ENCODE results near the gene AK9.

DNA sequence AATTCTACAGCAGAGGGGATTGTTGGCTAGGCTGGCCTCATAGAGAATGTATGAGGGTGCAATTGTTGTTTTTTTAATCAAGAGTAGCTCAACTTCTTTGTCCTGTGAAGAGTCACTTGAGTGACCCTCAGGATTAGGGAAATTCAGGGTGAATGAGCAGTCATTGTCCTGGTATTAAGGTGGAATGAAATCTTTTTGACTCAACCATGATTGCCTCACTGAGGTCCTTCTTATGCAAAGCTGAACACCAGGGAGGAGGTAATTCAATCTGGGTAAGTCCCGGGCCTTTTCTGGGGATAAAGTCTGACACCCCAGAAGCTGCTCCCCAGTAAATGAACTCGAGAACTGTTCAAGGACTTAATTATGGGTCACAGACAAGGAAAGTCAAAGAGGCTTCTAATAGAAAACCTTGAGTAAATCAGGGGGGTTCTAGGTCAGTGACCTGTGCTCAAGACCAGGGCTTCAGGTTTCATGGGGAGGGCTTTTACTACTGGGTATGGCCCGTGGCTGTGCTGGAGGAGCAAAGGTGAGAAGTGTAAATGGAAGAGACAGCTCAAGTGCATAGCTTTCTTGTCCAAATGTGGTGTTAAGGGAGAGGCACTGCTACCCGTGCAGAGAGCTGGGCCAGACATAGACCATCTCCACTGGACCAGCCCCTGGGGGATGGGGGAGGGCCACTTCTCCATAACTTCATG is 182.7 kb downstream of the AK9 start:
- TF ChIP-seq, protein P1, sequence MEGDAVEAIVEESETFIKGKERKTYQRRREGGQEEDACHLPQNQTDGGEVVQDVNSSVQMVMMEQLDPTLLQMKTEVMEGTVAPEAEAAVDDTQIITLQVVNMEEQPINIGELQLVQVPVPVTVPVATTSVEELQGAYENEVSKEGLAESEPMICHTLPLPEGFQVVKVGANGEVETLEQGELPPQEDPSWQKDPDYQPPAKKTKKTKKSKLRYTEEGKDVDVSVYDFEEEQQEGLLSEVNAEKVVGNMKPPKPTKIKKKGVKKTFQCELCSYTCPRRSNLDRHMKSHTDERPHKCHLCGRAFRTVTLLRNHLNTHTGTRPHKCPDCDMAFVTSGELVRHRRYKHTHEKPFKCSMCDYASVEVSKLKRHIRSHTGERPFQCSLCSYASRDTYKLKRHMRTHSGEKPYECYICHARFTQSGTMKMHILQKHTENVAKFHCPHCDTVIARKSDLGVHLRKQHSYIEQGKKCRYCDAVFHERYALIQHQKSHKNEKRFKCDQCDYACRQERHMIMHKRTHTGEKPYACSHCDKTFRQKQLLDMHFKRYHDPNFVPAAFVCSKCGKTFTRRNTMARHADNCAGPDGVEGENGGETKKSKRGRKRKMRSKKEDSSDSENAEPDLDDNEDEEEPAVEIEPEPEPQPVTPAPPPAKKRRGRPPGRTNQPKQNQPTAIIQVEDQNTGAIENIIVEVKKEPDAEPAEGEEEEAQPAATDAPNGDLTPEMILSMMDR (IDR thresholded peaks at IDR 0.05): no peak
- TF ChIP-seq RFX5 (IDR thresholded peaks at IDR 0.05; ENCODE audit: low read length) (no peak), GABPA (IDR thresholded peaks at IDR 0.05; ENCODE audit: low read depth) (no peak), RAD21 (IDR thresholded peaks at IDR 0.05; ENCODE audit: low read length) (no peak), GATA2 (CRISPR knock-in tag; IDR thresholded peaks at IDR 0.05) (no peak), EZH2phosphoT487 (IDR thresholded peaks at IDR 0.05; ENCODE audit: borderline replicate concordance, low read depth) (no peak), EP300 (IDR thresholded peaks at IDR 0.05; ENCODE audit: borderline replicate concordance in 1 of 2, low read depth in 1 of 2, low read length in 1 of 2) (no peak), SIN3A (IDR thresholded peaks at IDR 0.05; ENCODE audit: borderline replicate concordance, low read depth, low read length) (no peak), CHD2 (IDR thresholded peaks at IDR 0.05; ENCODE audit: low read length, partially characterized antibody) (no peak)
- TF ChIP-seq, protein P2, sequence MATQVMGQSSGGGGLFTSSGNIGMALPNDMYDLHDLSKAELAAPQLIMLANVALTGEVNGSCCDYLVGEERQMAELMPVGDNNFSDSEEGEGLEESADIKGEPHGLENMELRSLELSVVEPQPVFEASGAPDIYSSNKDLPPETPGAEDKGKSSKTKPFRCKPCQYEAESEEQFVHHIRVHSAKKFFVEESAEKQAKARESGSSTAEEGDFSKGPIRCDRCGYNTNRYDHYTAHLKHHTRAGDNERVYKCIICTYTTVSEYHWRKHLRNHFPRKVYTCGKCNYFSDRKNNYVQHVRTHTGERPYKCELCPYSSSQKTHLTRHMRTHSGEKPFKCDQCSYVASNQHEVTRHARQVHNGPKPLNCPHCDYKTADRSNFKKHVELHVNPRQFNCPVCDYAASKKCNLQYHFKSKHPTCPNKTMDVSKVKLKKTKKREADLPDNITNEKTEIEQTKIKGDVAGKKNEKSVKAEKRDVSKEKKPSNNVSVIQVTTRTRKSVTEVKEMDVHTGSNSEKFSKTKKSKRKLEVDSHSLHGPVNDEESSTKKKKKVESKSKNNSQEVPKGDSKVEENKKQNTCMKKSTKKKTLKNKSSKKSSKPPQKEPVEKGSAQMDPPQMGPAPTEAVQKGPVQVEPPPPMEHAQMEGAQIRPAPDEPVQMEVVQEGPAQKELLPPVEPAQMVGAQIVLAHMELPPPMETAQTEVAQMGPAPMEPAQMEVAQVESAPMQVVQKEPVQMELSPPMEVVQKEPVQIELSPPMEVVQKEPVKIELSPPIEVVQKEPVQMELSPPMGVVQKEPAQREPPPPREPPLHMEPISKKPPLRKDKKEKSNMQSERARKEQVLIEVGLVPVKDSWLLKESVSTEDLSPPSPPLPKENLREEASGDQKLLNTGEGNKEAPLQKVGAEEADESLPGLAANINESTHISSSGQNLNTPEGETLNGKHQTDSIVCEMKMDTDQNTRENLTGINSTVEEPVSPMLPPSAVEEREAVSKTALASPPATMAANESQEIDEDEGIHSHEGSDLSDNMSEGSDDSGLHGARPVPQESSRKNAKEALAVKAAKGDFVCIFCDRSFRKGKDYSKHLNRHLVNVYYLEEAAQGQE (IDR thresholded peaks at IDR 0.05; ENCODE audit: low read depth, low read length): no peak
- TF ChIP-seq, protein P3, sequence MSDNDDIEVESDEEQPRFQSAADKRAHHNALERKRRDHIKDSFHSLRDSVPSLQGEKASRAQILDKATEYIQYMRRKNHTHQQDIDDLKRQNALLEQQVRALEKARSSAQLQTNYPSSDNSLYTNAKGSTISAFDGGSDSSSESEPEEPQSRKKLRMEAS (IDR thresholded peaks at IDR 0.05; ENCODE audit: low read depth): no peak
- TF ChIP-seq, protein P4, sequence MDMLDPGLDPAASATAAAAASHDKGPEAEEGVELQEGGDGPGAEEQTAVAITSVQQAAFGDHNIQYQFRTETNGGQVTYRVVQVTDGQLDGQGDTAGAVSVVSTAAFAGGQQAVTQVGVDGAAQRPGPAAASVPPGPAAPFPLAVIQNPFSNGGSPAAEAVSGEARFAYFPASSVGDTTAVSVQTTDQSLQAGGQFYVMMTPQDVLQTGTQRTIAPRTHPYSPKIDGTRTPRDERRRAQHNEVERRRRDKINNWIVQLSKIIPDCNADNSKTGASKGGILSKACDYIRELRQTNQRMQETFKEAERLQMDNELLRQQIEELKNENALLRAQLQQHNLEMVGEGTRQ (IDR thresholded peaks at IDR 0.05; ENCODE audit: borderline replicate concordance, low read depth, low read length): no peak
- TF ChIP-seq, protein P5, sequence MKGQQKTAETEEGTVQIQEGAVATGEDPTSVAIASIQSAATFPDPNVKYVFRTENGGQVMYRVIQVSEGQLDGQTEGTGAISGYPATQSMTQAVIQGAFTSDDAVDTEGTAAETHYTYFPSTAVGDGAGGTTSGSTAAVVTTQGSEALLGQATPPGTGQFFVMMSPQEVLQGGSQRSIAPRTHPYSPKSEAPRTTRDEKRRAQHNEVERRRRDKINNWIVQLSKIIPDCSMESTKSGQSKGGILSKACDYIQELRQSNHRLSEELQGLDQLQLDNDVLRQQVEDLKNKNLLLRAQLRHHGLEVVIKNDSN (IDR thresholded peaks at IDR 0.05; ENCODE audit: borderline replicate concordance, low read depth): no peak
